Measurements from ENCODE around the gene SDE2.
"Not testable (repeated sequence)": the region's sequence is repeated elsewhere in the genome, so short reads cannot be mapped to it uniquely, and the experiment has no call there.

Gene SDE2

DNA sequence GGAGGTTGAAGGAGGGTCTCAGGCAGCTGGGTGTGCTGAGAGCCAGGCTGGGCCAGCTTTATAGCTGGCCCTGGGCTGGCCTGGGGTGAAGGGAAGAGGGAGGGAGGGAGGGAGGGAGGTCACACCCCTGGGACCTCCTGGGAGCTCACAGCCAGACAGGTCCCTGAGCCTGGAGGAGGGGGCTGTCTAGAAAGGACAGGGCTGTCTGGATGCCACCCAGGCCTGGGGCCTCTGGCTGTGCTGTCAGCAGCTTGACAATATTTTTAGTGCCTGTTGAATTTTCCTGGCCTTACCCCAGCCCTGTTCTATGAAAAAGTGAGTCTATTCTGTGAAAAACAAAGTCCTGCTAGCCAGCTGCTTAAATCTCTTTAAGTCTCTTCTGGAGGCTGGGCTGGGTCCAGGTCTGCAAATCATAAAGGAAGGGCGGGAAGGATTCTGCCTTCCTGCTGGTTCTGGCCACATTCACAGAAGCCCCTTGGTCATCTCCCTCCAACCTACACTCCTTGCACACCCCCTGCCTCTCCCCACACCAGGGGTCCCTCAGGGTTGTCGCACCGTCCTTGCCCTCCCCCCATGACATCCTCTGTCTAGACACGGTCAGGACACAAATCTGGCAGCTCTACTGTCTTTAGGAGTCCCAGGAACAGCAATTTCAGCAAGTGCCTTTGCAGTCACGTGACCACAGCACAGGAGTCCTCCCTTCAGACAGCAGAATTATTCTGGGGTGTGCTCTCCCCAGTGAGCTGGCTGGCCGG lies 57.8 kb downstream of the SDE2 start, which contains the start of gene LEFTY2:
Gene LEFTY2 (minus strand): TSS at position 34 of the 755 bp plus-strand sequence. CDS start 80 bp downstream, outside the sequence.
- no peak for DNase-seq

DNA sequence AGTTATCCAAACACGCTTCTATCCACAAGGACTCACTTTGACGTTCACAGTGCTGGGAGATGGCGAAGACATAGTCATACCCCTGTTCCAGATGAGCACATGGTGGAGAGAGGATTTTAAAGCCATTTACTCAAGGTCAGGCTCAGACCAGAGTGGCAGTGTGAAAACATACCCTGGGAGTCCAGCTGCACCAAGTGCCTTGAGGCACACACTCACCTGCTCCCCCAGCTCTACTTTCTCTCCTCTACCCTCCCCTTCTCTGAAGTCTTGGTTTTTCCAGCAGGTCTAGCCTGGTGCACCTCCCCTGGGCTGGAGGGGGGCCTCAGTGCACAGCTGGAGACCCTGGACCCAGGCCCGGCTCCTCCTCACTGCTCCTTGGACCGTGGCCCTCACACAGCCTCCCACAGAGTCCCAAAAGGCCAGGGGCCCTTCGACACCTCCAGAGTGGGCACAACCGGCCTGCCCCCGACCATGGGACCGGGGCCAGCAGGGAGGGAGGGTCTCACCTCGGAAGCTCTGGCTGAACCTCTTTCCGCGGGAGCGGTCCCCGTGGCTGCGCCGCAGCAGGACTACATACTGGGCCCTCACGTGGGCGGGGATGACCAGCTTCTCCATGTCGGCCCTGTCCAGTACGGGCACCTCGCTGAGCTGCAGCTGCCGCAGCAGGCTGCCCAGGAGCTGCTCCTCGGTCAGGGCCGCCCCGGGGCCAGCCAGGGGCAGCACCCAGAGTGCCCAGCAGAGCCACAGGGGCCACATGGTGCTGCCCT lies 58.6 kb downstream of the SDE2 start:
- no peak for DNase-seq

DNA sequence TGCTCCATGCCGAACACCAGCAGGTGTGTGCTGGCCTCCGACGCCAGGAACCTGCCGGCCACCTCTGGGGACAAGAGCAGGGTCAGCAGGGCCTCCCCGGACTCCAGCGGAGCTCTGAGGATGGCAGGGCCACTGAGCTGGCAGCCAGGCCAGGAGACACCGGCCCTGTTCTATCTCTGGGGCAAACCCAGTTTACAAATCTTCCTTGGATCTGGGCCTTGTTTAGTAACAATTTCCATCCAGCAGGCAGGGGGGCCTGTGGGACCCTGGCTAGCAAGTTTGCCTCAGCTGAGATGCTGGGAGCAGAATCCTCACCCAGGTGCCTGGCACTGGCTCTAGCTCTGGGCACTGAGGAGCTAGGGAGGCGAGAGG lies 59.2 kb downstream of the SDE2 start:
- not testable (repeated sequence) for DNase-seq

DNA sequence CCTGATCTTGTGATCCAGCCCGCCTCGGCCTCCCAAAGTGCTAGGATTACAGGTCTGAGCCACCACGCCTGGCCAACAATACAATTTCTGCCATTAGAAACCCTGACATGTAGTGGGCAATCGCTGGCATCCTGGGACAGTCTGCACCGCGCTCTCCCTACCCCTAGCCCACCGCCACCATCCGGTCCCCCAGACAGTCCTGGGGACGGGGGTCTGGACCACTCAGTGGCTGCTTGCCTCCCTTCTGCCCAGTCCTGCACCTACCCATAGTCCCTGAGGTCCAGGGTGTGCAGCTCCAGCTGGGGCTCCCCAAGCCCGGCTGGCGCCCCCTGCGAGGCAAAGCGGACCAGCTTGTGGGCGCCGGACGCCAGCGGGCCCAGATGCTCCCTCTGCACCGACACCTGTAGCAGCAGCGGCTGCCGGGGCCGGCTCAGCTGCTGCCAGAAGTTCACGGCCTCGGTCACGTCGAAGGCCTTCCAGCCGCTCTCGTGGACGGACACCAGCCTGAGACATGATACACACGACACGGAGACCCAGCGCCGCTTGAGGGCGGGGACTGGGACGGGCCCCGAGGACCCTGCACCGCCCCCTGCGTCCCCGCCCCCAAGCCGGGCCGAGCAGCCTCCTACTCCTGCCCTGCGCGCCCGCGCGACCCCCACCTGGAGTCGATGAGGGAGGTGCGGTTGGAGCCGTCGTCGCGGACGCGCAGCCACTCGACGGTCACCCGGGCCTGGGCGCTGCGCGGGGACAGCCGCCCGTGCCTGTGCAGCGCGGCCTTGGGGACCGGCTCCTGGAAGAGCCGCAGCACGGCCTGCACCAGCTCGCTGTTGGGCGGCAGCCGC lies 59.8 kb downstream of the SDE2 start:
- DNase-seq, result not testable (repeated sequence)

DNA sequence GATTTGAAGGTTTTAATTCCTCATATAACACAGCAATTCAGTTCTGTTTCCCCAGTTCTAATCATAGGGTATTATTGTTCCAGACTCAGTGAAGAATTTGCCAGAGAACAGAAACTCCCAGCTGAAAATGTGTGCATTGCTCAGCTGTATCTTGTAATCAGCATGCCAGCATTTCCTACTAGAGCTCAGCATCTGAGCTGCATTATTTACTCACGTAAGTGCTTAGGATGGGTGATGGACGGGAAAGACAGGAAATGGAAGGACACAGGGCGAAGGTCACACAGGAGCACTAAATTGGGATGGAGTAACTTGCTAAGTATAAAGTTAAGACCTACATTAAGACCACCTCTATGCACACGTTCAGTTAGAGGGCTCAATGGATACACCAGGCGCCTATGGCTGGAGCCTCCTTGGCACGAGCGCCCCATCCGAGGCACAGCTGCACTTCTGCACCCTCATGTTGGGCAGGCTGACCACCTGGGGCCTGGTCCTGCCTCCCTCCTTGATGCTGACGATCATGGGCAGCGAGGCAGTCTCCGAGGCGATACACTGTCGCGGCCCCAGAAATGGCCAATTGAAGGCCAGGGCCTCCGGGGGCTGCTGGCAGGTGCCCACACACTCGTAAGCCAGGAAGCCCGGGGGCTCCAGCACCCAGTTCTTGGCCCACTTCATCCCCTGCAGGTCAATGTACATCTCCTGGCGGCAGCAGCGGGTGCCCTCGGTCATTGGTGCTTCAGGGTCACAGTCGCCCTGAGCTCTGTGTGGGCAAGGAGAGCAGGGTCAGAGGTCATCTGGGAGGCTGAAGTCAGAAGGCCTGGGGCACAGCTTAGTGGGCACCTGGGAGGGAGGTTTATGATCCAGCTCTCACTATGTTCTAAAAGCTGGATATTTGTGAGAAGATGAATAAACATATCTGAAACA lies 61.8 kb downstream of the SDE2 start:
- DNase-seq, result no peak

DNA sequence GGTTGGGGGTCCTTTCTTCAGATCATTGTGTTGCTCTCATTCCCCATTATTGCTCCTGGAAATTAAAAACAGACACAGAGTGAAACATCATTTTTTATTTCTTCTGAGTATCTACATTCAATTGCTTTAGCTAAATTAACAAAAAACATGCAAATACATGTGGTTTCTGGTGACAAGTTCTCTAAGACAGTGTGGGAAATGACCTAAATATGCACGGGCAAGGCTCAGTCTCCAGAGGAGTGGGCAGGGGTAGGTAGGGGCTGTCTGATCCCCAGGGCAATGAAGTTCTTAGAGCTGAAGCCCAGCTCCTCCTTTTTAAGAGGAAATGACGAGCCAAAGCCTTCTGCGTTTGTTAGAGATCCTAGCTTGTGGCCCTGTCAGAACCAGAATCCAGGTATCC lies 62.6 kb downstream of the SDE2 start:
- no peak for DNase-seq

DNA sequence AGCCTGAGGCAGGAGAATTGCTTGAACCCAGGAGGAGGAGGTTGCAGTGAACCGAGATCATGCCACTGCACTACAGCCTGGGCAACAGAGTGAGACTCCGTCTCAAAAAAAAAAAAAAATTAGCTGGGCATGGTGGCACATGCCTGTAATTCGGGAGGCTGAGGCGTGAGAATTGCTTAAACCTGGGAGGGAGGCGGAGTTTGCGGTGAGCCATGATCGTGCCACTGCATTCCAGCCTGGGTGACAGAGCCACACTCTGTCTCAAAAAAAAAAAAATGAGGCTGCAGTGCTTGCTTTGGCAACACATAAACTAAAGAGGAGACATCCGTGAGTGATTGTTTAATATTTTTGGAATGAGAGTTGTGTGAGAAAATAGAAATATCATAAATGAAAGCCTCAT lies 63.1 kb downstream of the SDE2 start:
- not testable (repeated sequence) for DNase-seq

DNA sequence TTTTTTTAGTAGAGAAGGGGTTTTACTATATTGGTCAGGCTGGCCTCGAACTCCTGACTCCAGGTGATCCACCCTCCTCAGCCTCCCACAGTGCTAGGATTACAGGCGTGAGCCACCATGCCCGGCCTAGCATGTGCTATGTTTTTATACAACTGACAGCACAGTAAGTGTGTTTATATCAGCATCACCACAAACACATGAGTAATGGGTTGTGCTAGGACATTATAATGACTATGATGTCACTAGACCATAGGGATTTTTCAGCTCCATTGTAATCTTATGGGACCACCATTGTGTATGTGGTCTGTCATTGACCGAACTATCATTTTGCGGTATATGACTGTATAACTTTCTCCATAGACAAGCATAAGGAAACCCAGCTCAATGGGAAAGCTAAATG lies 64.4 kb downstream of the SDE2 start:
- DNase-seq, result no peak

DNA sequence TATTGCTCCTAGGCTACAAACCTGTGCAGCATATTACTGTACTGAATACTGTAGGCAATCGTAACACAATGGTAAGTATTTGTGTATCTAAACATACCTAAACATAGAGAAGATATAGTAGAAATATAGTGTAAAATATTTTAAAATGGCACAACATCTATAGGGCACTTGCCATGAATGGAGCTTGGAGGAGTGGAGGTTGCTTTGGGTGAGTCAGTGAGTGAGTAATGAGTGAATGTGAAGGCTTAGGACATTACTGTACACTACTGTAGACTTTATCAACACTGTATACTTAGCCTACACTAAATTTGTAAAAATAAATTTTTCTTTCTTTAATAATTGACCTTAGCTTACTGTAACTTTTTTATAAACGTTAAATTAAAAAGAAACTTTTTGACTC lies 66.1 kb downstream of the SDE2 start:
- no peak for DNase-seq

All from NCI-H1930 (cell line).